LNCAP (cell line): ENCODE measurements around the gene YWHAG.

Experiments used
- CTCF ChIP-seq: fragments of 450-650 bp; IDR thresholded peaks from 2 replicates; pipeline ENCODE4 v1.5.1; 2017; ENCODE audit warnings: mild to moderate bottlenecking

YWHAG gene

DNA sequence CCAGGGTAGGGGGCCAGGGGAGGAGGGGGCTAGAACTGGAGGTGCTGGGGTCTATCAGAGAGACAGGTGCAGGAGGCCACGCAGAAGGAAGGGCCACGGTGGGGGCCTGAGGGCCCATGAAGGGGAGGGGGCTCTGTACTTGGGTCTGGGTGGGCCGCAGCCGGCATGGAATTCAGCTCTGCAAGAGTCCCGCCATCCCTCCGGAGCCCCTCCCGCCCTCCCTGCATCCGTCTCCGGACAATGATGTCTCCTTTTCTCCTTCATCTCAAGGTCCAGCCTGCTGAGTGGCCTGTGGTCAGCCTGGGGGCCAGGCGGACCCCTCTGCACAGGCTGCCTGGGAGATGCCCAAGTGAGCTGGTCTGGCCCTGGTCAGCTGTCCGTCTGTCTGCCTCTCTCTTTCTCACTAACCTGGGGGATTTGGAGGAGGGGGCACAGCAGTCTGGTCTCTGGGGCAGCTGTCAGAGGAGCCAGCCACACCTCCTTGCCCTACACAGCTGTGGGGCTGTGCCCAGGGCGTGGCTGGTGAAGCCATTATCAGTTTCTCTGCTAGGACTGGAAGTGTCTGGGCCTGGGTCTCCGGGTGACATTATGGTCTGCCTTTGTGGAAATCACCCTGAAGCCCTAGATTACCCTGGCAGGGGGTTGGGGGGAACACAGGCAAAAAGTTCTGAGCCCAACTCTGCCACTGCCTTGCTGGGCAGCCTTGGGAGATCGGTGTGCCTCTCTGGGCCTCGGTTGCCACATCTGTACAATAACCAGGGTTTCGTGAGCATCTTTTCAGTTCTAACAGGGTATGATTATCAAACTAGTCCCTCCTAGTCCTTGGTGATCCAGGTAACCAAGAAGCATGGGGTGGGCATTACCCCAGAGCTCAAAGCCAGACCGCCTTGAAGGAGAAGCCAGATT is 75.3 kb downstream of the YWHAG start:
- TF ChIP-seq CTCF, result no peak

DNA sequence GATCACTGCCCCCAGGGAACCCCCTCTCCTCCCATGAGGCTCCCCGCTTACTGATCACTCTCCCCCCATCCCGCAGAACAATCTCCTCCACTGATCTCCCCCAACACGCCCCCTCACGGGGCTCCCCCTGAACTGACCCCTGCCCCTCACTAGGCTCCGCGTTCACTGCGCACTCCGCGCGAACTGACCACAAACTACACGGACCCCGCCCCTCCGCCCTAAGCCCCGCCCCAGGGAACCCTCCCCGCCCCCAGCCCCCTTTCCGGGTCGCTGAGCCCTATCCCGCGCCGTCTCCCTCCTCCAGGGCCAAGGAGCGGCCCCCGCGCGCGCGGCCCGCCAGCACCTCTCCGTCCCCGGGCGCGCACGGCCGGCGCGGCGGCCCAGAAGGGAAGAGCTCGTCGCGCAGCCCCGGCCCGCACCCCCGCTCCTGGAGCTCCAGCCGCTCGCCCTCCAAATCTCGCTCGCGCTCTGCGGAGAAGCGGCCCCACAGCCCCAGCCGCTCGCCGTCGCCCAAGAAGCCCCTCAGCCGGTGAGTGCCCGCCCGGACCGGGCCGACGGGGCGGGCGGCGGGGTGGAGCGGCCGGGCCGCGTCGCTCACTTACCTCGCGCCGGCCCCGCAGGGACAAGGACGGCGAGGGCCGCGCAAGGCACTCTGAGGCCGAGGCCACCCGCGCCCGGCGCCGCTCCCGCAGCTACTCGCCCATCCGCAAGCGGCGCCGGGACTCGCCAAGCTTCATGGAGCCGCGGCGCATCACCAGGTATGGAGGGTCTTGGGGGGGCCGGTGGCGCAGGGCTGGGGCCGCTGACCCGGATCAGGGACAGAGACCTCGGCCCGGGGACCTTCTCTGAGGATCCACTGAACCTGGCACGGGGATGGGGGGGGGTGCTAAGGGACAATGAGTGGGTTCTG is 76.2 kb downstream of the YWHAG start:
- no peak for TF ChIP-seq CTCF

DNA sequence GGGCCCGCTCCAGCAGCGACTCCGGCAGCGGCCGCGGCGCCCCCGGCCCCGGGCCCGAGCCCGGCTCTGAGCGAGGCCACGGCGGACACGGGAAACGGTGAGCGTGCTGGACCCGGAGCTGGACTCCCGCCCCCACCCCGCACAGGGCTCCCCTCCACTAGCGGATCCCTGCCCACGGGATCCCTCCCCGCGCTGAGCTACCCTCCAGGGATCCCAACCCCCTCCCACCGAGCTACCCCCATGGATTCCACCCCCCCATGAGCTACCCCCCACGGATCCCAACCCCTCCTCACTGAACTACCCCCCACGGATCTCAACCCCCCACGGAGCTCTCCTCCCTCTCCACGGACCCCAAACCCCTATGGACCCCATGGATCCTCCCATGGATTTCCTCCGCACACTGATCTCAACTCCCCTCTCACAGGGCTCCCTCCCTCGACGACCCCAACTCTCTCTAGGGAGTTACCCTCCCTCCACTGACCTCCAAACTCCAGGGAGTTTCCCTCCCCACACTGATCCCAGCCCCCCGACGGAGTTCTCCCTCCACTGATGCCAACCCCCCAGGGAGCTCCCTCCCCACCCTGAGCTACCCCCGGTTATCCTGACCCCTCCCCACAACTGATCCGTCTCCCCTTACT is 77.0 kb downstream of the YWHAG start:
- no peak for TF ChIP-seq CTCF

DNA sequence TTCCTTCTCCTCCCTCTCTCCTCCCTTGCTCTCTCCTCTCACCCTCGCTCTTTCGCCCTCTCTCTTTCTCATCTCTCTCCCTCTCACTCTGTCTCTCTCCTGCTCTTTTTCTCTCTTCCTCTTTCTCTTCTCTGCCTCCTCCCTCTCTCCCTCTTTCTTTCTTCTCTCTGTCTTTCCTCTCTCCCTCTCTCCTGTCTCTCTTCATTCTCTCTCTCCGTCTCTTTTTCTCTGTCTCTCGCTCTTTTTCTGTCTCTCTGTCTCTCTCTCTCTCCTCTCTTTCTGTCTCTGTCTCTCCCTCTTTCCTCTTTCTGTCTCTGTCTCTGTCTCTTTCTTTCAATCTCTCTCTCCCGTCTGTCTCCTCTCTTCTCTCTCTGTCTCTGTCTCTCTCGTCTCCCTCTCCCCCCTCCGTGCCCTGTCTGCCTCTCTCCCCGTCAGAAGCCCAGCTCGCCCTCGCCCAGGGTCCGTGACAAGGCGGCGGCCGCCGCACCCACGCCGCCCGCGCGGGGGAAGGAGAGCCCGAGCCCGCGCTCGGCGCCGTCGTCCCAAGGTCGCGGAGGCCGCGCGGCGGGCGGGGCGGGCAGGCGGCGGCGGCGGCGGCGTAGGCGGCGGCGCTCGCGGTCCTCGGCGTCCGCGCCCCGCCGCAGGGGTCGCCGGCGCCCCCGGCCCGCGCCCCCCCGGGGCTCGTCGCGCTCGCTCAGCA is 77.6 kb downstream of the YWHAG start:
- TF ChIP-seq CTCF, result no peak

DNA sequence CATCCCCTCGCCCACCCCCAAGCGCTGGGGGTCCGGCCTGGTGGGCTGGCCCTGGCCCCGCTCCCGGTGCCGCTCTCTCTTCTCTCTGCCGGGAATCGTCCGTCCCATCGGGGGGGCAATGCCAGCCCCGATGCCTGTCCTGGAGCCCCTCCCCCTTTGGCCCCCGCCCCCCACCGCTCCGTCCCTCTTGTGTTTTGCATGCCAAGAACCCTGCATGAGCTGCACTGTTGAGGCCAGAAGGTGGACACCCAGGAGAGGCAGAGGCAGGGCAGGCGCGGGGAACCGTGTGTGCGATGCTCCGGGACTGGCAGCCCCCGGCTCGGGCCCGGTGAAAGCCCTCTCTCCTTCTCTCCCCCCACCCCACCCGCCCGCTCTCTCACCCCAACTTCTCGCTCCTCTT is 78.4 kb downstream of the YWHAG start:
- no peak for TF ChIP-seq CTCF

GRCh38 chr7:76278540-76278939 is 80.3 kb downstream of the YWHAG start:
- no peak for TF ChIP-seq CTCF
